ENCODE data around the gene MRPS7. TPM values are rescaled to one million over a fixed set of nuclear protein-coding genes. Genes with fewer than 3 reads are reported as not detected.

The MRPS7 gene
- total and polyA plus RNA-seq, 10 of the 15 experiments (the other 5 are each of a cell fraction or from before 2014, with no cell fraction given), result 88.4 to 217 (median 109) TPM

DNA sequence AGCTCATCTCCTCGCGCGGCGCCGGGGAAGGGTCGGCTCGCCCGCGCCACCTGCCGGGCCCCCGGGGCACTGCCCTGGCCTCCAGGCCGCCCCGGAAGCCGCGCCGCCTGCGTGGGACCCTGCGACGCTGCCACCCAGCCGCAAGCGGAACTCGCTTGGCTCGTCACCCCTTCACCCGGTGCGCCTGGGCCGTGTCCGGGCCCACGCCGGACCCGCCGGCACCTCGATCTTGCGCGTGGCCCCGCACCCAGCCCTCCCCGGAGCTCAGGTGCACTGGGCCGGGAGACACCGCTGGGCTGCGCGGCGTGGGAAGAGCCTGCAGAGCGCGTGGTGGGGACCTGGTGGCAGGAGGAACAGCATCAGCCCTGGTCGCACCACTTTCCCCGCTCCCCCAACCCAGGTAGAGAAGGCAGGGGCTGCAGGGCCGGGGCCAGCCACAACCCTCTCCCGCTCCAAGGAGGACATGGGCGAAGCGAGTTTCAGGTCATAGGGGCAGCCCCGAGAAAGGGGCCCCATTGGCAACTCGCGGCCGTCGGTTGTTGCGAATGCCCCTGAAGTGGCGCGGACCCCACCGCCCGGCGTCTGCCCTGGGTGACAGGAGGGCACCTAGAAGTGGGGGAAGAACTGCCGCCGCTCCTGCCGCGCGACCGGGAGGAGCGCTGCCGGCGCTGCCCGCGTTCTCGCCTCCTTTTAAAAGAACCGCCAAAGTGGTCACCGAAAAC, 9.7 kb downstream of the MRPS7 start (continued):
- TF ChIP-seq EP300 (IDR thresholded peaks at IDR 0.05; ENCODE audit: borderline replicate concordance in 1 of 2, control insufficient read depth in 1 of 2, low read depth in 2 of 2, low read length in 2 of 2), result no peak
- TF ChIP-seq CHD1 (IDR thresholded peaks at IDR 0.05; ENCODE audit: low read depth, low read length), result no peak
- TF ChIP-seq MYC (IDR thresholded peaks at IDR 0.05; ENCODE audit: insufficient read depth, insufficient read length, insufficient replicate concordance, low read length, severe bottlenecking), result no peak
- TF ChIP-seq USF2 (IDR thresholded peaks at IDR 0.05; ENCODE audit: borderline replicate concordance, low read depth, low read length), result no peak
- TF ChIP-seq JUNB (IDR thresholded peaks at IDR 0.05), result no peak

GRCh38 chr17:75271955-75272847, 10.5 kb downstream of the MRPS7 start:
- ChIA-PET CTCF (interaction anchor here (0.6 to 5.3 kb wide), 21 partner anchors 9 to 361 kb away, joined by 3 to 58 read pairs (median 6); partner anchors contain the start of genes GGA3, MRPL58, MRPS7 and SLC25A19), POLR2A (interaction anchor here (0.5 to 6.4 kb wide), 11 partner anchors 9 to 158 kb away, joined by 3 to 73 read pairs (median 5); partner anchors contain the start of genes GGA3, MRPS7 and SLC25A19), SMC1A (ENCODE audit: uncharacterized antibody, unreplicated experiment) (interaction anchor here (1.0 to 2.3 kb wide), 5 partner anchors 13 to 140 kb away, joined by 3 to 7 read pairs (median 4); partner anchors contain the start of gene SLC25A19), RAD21 (ENCODE audit: unreplicated experiment) (interaction anchor here (0.8 to 4.8 kb wide), 10 partner anchors 11 to 146 kb away, joined by 3 to 68 read pairs (median 8); partner anchors contain the start of genes GGA3, GRB2, MRPS7 and SLC25A19)
- no peaks in the 10 kb centered on the region for H3K27me3 ChIP-seq (replicated peaks in 1 of 2; ENCODE audit: control insufficient read depth in 2 of 2, insufficient read depth in 2 of 2, low read length in 1 of 2)
- peak; percentile 15 for ATAC-seq
- H4K20me1 ChIP-seq (ENCODE audit: control insufficient read depth, insufficient read depth), result no peaks in the 10 kb centered on the region
- WGBS (ENCODE audit: insufficient coverage, insufficient replicate concordance, low lambda C conversion rate, missing lambda C conversion rate), result 4% methylated on average over 24 of the region's 24 CpGs
- H3K4me2 ChIP-seq (ENCODE audit: control insufficient read depth, insufficient read depth), result peak overlapping the region; percentile 81
- peak overlapping the region; percentile 91 for H3K27ac ChIP-seq (ENCODE audit: control insufficient read depth, insufficient read depth)
- peaks cover 12 to 21% of the 10 kb centered on the region in 2 experiments; a peak in 3 of 4 replicates for H3K36me3 ChIP-seq (ENCODE audit: control insufficient read depth in 2 of 2, insufficient read depth in 2 of 2, low read length in 1 of 2)
- H3K79me2 ChIP-seq (ENCODE audit: control insufficient read depth, insufficient read depth, low read length), result peaks cover 32% of the 10 kb centered on the region
- peak overlapping the region; percentile 70 for H3K4me3 ChIP-seq
- no TSS peak for BruUV-seq (replicated peaks)
- peak overlapping the region; percentile 15; the same call in 1 of the 2 replicates for H2AFZ ChIP-seq (ENCODE audit: control insufficient read depth, low read depth, low read length)
- no peak for FAIRE-seq
- in situ Hi-C loops (cut with MboI) (loop anchor here (5.0 kb wide), 1 partner anchor 140 kb away; no protein-coding TSS in a partner anchor), intact Hi-C loops (cut with micrococcal nuclease; ENCODE audit: unreplicated experiment) (loop anchor here (2.0 kb wide), 2 partner anchors 133 to 141 kb away; partner anchors contain the start of gene GRB2)
- DNase-seq (ENCODE audit: low read depth, low spot score), result no peak
- peak overlapping the region; percentile 90 for H3K9ac ChIP-seq (ENCODE audit: control insufficient read depth, insufficient read depth, low read length)
- H3K4me1 ChIP-seq (ENCODE audit: control insufficient read depth, insufficient read depth, low read length), result peaks cover 24% of the 10 kb centered on the region
- H3K9me3 ChIP-seq (replicated peaks; ENCODE audit: control insufficient read depth, insufficient read depth, low read length), result no peaks in the 10 kb centered on the region
- TF ChIP-seq MTA3 (IDR thresholded peaks at IDR 0.05; ENCODE audit: borderline replicate concordance, low read length), result peak; percentile 65; the same call in 1 of the 2 replicates
- TF ChIP-seq PML (IDR thresholded peaks at IDR 0.05; ENCODE audit: low read length), result 0 out of 2 replicates have a peak, but pooled peaks have one; percentile 34
- peak; percentile 43 for TF ChIP-seq BCL3 (IDR thresholded peaks at IDR 0.05; ENCODE audit: borderline replicate concordance, insufficient read depth, low read depth, low read length, poor library complexity, severe bottlenecking)
- TF ChIP-seq POLR2AphosphoS5 (IDR thresholded peaks at IDR 0.05; ENCODE audit: low read length), result peak; percentile 65; the same call in 1 of the 2 replicates
- peak; percentile 64 for TF ChIP-seq POLR2A (IDR thresholded peaks at IDR 0.05; ENCODE audit: low read depth, low read length)
- TF ChIP-seq ZNF207 (IDR thresholded peaks at IDR 0.05; ENCODE audit: borderline replicate concordance), result no peak
- TF ChIP-seq ATF7 (IDR thresholded peaks at IDR 0.05; ENCODE audit: low read depth), result no peak
- TF ChIP-seq RELB (IDR thresholded peaks at IDR 0.05; ENCODE audit: low read depth), result no peak
- TF ChIP-seq CREB1 (IDR thresholded peaks at IDR 0.05; ENCODE audit: low read depth), result no peak
- TF ChIP-seq ZNF217 (IDR thresholded peaks at IDR 0.05), result no peak
- no peak for TF ChIP-seq SIX5 (IDR thresholded peaks at IDR 0.05; ENCODE audit: low read depth, low read length, severe bottlenecking)
